ENCODE data around the gene GSTA4.

DNA sequence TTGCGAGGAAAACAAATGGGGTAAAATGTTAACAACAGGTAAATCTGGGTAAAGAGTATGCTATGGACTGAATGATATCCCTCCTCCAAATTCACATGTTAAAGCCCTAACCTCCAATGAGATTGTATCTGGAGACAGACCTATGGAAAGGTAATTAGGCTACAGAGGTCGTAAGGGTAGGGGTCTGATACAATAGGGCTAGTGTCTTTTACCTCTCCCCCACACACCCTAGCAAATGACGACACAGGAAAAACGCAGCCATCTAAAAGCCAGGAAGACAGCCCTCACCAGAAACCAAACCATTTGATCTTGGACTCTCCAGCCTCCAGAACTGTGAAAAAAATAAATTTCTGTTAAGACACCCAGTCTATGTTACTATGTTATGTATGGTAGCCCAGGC lies 49.5 kb upstream of the GSTA4 start:
- TF ChIP-seq EZH2 (conservative IDR thresholded peaks at IDR 0.05; ENCODE audit: low read depth, low read length), result no peak
- no peak for TF ChIP-seq CHD4 (IDR thresholded peaks at IDR 0.05; ENCODE audit: borderline replicate concordance, low read length)
- TF ChIP-seq CC2D1A (CRISPR knock-in tag; IDR thresholded peaks at IDR 0.05), result no peak
